ENCODE data around the gene TEX26. TPM values are rescaled to one million over a fixed set of nuclear protein-coding genes. Genes with fewer than 3 reads are reported as not detected.

TEX26 gene
- total RNA-seq, 1 donor from 2014 or later, result not detected

GRCh38 chr13:30997697-30998096 lies 65.2 kb downstream of the TEX26 start:
- peaks cover 23% of the 10 kb centered on the region for H3K27me3 Mint-ChIP-seq
- no peaks in the 10 kb centered on the region for H3K36me3 Mint-ChIP-seq (ENCODE audit: insufficient read depth)
- H3K4me3 Mint-ChIP-seq (ENCODE audit: low read depth), result no peak overlapping the region
- no peak for DNase-seq (ENCODE audit: low spot score, unreplicated experiment)
- H3K4me1 Mint-ChIP-seq (ENCODE audit: low read depth), result no peaks in the 10 kb centered on the region
- no peak overlapping the region for H3K27ac Mint-ChIP-seq
- TF ChIP-seq CTCF (IDR thresholded peaks at IDR 0.05; ENCODE audit: unreplicated experiment), result no peak
- no peaks in the 10 kb centered on the region for H3K9me3 Mint-ChIP-seq (ENCODE audit: low read depth)

GRCh38 chr13:30998136-30999088 lies 66.0 kb downstream of the TEX26 start:
- Mint-ChIP-seq H3K4me1 (ENCODE audit: low read depth) (no peaks in the 10 kb centered on the region), H3K27me3 (peaks cover 21% of the 10 kb centered on the region), H3K9me3 (ENCODE audit: low read depth) (no peaks in the 10 kb centered on the region), H3K36me3 (ENCODE audit: insufficient read depth) (no peaks in the 10 kb centered on the region), H3K4me3 (ENCODE audit: low read depth) (no peak overlapping the region), H3K27ac (no peak overlapping the region)
- no peak for TF ChIP-seq CTCF (IDR thresholded peaks at IDR 0.05; ENCODE audit: unreplicated experiment)
- DNase-seq (ENCODE audit: low spot score, unreplicated experiment), result no peak

- TF ChIP-seq CTCF (IDR thresholded peaks at IDR 0.05; ENCODE audit: unreplicated experiment), result no peak
- no peaks in the 10 kb centered on the region for H3K36me3 Mint-ChIP-seq (ENCODE audit: insufficient read depth)
- H3K4me1 Mint-ChIP-seq (ENCODE audit: low read depth), result no peaks in the 10 kb centered on the region
- H3K27me3 Mint-ChIP-seq, result peaks cover 23% of the 10 kb centered on the region
- no peak for DNase-seq (ENCODE audit: low spot score, unreplicated experiment)
- no peak overlapping the region for H3K27ac Mint-ChIP-seq
- no peaks in the 10 kb centered on the region for H3K9me3 Mint-ChIP-seq (ENCODE audit: low read depth)
- H3K4me3 Mint-ChIP-seq (ENCODE audit: low read depth), result no peak overlapping the region
Observed at GRCh38 chr13:31000889-31001288, 68.4 kb downstream of the TEX26 start.

GRCh38 chr13:31001647-31002046 lies 69.2 kb downstream of the TEX26 start:
- peaks cover 27% of the 10 kb centered on the region for H3K27me3 Mint-ChIP-seq
- no peak for DNase-seq (ENCODE audit: low spot score, unreplicated experiment)

GRCh38 chr13:31005066-31005465 lies 72.6 kb downstream of the TEX26 start:
- Mint-ChIP-seq H3K27me3 (peaks cover 33% of the 10 kb centered on the region), H3K4me1 (ENCODE audit: low read depth) (no peaks in the 10 kb centered on the region), H3K36me3 (ENCODE audit: insufficient read depth) (no peaks in the 10 kb centered on the region), H3K9me3 (ENCODE audit: low read depth) (no peaks in the 10 kb centered on the region), H3K4me3 (ENCODE audit: low read depth) (no peak overlapping the region), H3K27ac (no peak overlapping the region)
- no peak for DNase-seq (ENCODE audit: low spot score, unreplicated experiment)
- no peak for TF ChIP-seq CTCF (IDR thresholded peaks at IDR 0.05; ENCODE audit: unreplicated experiment)

More at GRCh38 chr13:31001647-31002046, 69.2 kb downstream of the TEX26 start:
- Mint-ChIP-seq H3K36me3 (ENCODE audit: insufficient read depth) (no peaks in the 10 kb centered on the region), H3K27ac (no peak overlapping the region), H3K4me3 (ENCODE audit: low read depth) (no peak overlapping the region), H3K4me1 (ENCODE audit: low read depth) (no peaks in the 10 kb centered on the region), H3K9me3 (ENCODE audit: low read depth) (no peaks in the 10 kb centered on the region)
- no peak for TF ChIP-seq CTCF (IDR thresholded peaks at IDR 0.05; ENCODE audit: unreplicated experiment)

Measured in progenitor cell of endocrine pancreas (in vitro differentiated cells).